ENCODE results near the gene CD300LD. TPM values are rescaled to one million over a fixed set of nuclear protein-coding genes. Genes with fewer than 3 reads are reported as not detected.

The CD300LD gene
- total RNA-seq, 1 donor from 2014 or later = not detected

DNA sequence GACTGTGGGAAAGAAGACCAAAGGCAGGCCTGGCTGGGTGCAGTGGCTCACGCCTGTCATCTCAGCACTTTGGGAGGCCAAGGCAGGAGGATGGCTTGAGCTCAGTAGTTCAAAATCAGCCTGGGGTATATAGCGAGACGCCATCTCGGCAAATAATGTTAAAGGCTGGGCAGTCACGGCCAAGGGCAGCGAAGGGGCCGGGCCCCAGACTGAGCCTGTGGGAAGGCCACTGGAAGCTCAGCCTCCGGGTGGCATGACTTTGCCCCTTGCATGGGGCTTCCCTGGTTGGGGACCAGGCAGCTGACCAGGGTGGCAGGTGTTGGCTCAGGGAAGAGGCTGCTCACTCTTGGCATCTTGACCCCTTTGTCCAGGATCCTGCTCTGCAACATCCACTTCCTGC lies 14.0 kb upstream of the CD300LD start:
- TF ChIP-seq, protein P1, sequence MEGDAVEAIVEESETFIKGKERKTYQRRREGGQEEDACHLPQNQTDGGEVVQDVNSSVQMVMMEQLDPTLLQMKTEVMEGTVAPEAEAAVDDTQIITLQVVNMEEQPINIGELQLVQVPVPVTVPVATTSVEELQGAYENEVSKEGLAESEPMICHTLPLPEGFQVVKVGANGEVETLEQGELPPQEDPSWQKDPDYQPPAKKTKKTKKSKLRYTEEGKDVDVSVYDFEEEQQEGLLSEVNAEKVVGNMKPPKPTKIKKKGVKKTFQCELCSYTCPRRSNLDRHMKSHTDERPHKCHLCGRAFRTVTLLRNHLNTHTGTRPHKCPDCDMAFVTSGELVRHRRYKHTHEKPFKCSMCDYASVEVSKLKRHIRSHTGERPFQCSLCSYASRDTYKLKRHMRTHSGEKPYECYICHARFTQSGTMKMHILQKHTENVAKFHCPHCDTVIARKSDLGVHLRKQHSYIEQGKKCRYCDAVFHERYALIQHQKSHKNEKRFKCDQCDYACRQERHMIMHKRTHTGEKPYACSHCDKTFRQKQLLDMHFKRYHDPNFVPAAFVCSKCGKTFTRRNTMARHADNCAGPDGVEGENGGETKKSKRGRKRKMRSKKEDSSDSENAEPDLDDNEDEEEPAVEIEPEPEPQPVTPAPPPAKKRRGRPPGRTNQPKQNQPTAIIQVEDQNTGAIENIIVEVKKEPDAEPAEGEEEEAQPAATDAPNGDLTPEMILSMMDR (conservative IDR thresholded peaks at IDR 0.05; ENCODE audit: low read depth, low read length) = no peak
- no peak overlapping the region for H3K4me3 ChIP-seq (ENCODE audit: low read depth, low read length)
- no peak for DNase-seq (ENCODE audit: low read depth)

DNA sequence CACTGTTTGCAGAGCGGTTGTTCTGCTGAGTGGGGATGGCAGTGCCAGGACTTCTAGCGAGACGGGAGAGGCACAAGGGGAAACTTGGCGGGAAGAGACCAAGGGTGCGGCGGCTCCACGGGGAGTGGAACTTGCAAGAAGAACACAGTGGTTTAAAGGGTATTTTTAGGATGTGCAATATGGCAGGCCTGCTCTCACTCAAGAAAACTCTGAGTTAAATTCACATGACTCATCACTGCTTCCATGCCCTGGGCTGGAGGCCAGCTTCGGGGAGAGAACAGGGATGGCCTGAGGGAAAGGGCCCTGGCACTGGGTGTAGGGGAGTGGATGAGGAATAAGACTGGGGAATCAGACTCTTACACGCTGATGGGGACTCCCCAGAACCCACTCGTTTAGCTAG lies 13.3 kb upstream of the CD300LD start:
- DNase-seq (ENCODE audit: low read depth) = peak; percentile 12
- no peak overlapping the region for H3K4me3 ChIP-seq (ENCODE audit: low read depth, low read length)
- TF ChIP-seq, protein P1 (conservative IDR thresholded peaks at IDR 0.05; ENCODE audit: low read depth, low read length) = no peak

DNA sequence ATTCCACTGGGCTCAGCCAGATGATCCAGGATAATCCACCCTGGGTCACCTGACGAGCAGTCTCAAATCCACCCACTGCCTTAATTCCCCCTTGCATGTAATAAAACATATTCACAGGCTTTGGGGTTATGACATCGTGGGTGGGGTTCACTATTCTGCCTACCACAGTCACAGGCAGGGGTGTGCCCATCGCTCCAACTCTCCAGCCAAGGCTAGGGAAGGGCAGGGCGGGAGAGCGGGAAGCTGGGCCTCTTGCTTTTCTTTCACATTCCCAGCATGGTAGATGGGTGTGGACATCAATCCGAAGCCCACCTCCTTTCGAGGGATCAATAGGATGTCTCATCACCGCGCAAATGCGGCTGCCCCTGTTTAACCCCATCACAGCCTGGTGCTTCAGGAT lies 12.7 kb upstream of the CD300LD start:
- no peak for DNase-seq (ENCODE audit: low read depth)
- H3K4me3 ChIP-seq (ENCODE audit: low read depth, low read length) = no peak overlapping the region
- TF ChIP-seq, protein P1 (conservative IDR thresholded peaks at IDR 0.05; ENCODE audit: low read depth, low read length) = no peak

DNA sequence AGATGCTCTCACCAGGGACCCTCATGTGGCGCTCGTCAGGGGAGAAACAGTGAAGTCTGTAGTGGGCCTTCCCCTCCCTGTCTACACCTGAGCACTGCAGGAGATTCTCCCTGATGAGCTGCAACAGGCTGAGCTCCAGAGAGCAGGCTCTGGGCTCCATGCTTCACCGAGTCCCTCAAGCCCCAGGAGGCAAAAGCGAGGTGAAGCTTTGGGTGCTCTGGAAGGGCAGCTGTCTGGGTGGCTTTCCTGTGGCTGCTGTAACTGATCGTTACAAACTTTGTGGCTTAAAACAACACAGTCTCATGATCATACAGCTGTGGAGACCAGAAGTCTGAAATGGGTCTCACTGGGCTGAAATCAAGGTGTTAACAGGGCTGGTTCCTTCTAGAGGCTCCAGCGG lies 12.1 kb upstream of the CD300LD start:
- H3K4me3 ChIP-seq (ENCODE audit: low read depth, low read length) = no peak overlapping the region
- TF ChIP-seq, protein P1 (conservative IDR thresholded peaks at IDR 0.05; ENCODE audit: low read depth, low read length) = no peak
- no peak for DNase-seq (ENCODE audit: low read depth)

DNA sequence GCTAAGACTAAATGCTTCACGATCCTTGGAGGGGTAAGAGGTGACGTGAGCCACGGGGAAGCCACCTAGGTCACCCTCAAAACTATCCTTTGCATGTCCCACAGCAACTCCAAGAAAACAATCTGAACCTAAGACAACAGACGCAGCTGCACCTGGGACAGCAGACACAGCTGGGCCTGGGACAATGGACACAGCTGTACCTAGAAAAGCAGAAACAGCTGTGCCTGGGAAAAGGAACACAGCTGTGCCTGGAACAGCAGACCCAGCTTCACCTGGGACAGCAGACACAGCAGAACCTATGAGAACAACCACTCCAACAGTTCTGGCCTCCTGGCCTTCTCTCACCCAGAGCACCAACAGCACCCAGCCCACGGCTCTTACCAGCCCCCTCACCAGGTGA lies 11.7 kb upstream of the CD300LD start:
- no peak overlapping the region for H3K4me3 ChIP-seq (ENCODE audit: low read depth, low read length)
- TF ChIP-seq, protein P1 (conservative IDR thresholded peaks at IDR 0.05; ENCODE audit: low read depth, low read length) = no peak
- DNase-seq (ENCODE audit: low read depth) = no peak

DNA sequence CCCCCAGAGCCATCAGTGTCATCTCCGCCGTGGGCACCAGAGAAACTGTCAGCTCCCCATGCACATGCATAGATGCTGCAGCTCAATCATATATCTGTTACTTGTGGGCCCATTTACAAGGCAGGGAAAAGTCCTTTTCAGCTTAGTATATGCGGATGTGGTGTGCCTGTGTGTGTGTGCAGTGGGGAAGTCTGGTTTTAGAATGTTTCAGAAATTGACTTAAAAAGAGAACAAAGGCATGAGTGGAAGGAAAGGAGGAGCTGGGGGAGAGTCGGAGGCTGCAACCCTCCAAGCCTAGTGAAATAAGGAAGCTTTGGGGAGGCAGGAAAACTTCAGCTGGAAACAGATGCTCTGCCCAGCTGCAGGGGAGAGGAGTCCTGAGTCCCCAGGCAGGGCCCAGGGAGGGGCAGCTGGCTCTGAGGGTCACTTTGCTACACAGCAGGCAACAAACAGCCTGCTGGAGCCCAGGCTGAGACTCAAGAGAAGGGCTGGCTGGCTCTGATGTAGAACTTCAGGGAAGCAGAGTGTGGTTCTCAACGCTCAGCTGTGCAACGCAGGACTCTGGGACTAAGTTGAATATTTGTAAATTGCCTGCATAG lies 11.1 kb upstream of the CD300LD start:
- TF ChIP-seq, protein P1 (conservative IDR thresholded peaks at IDR 0.05; ENCODE audit: low read depth, low read length) = no peak
- no peak overlapping the region for H3K4me3 ChIP-seq (ENCODE audit: low read depth, low read length)
- no peak for DNase-seq (ENCODE audit: low read depth)

DNA sequence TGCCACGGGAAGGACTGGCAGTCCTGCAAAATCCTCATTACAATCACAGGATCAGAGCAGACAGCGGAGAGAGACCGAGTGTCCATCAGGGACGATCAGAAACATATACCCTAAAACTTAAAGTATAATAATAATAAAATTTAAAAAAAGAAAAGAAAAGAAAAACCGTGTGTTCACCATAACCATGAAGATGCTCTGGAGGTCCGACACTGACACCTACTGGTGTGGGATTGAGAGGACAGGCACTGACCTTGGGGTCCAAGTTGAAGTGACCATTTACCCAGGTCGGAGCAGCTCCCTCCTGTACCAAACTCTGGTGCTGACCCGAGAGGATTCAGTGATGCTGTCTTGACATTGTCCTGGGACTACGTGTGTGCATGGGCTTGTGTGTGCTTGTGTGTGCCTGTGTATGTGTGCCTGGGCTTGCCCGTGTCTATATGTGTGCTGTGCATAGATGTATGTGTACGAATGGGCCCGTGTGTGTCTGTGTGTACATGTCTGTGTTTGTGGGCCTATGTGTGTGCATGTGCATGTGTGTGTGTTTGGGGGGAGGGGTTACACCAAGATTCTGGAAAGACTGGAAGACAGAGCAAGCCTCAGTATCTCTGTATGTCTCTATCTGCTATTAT lies 10.0 kb upstream of the CD300LD start:
- TF ChIP-seq, protein P1 (conservative IDR thresholded peaks at IDR 0.05; ENCODE audit: low read depth, low read length) = peak; percentile 84
- H3K4me3 ChIP-seq (ENCODE audit: low read depth, low read length) = no peak overlapping the region
- DNase-seq (ENCODE audit: low read depth) = no peak

Data from epithelial cell of proximal tubule (primary cell).